GM12875 (cell line): ENCODE data around the gene TEX2.

ENCODE experiments used
- H3K4me3 ChIP-seq: one replicate; pipeline ENCODE4 v1.5.1; 2011; ENCODE audit warnings: low read depth, low read length, control low read depth
- TF ChIP-seq, protein P1 (sequence below): IDR thresholded peaks from 2 replicates; pipeline ENCODE4 v1.5.1; 2011; ENCODE audit warnings: low read depth, mild to moderate bottlenecking, control low read depth, inconsistent platforms, low read length, moderate library complexity, borderline replicate concordance; ENCODE audit not compliant: insufficient read depth

The TEX2 gene

GRCh38 chr17:64110379-64111152 is 152.5 kb downstream of the TEX2 start:
- no peak overlapping the region for H3K4me3 ChIP-seq
- TF ChIP-seq, protein P1, sequence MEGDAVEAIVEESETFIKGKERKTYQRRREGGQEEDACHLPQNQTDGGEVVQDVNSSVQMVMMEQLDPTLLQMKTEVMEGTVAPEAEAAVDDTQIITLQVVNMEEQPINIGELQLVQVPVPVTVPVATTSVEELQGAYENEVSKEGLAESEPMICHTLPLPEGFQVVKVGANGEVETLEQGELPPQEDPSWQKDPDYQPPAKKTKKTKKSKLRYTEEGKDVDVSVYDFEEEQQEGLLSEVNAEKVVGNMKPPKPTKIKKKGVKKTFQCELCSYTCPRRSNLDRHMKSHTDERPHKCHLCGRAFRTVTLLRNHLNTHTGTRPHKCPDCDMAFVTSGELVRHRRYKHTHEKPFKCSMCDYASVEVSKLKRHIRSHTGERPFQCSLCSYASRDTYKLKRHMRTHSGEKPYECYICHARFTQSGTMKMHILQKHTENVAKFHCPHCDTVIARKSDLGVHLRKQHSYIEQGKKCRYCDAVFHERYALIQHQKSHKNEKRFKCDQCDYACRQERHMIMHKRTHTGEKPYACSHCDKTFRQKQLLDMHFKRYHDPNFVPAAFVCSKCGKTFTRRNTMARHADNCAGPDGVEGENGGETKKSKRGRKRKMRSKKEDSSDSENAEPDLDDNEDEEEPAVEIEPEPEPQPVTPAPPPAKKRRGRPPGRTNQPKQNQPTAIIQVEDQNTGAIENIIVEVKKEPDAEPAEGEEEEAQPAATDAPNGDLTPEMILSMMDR = no peak

DNA sequence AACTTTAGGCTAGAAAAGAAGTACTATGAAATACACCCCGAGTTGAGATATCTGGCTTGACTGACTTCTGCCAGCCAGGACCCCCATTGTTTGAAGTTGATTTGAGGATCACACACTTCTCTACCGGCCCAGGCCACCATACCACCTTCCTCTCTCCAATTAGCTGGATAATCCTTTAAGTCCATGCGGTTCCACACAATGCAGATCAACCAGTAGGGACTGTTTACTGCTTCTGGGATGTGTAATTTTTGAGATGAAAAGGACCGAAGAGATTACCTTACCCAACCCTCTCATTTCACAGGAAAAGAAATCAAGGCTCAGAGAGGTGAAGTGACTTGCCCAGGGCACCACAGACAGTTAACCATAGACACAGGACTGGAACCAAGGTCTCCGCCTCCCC is 153.7 kb downstream of the TEX2 start:
- TF ChIP-seq, protein P1 = no peak
- H3K4me3 ChIP-seq = no peak overlapping the region

GRCh38 chr17:64107500-64108236 is 155.4 kb downstream of the TEX2 start:
- TF ChIP-seq, protein P1 = no peak
- no peak overlapping the region for H3K4me3 ChIP-seq

- TF ChIP-seq, protein P1 = no peak
- H3K4me3 ChIP-seq = no peak overlapping the region
Measured at GRCh38 chr17:64106918-64107317, 156.1 kb downstream of the TEX2 start.

GRCh38 chr17:64103391-64104364 is 159.4 kb downstream of the TEX2 start:
- TF ChIP-seq, protein P1 = no peak
- no peak overlapping the region for H3K4me3 ChIP-seq

- TF ChIP-seq, protein P1 = no peak
- H3K4me3 ChIP-seq = no peak overlapping the region
Measured at GRCh38 chr17:64102627-64103390, 160.3 kb downstream of the TEX2 start.
